Esophagus muscularis mucosa (tissue), 4 donors: Measurements from ENCODE around the gene RNH1. TPM values are rescaled to one million over a fixed set of nuclear protein-coding genes. Genes with fewer than 3 reads are reported as not detected.
A peak's percentile ranks its signal among the peaks of the same experiment; 100 is the strongest.

Source experiments
- DNase-seq: peaks from one replicate; pipeline ENCODE4 v3.0.0-alpha.2; 2017; ENCODE audit errors: extremely low spot score
- H3K27ac ChIP-seq, 4 donors: fragments of 200-600 bp; sonication (generic); replicated peaks in 1 of 4; 1 replicate in 3 of 4; 2 replicates in 1 of 4; pipeline ENCODE4 v1.5.1; 2016 to 2019; ENCODE audit warnings: mild to moderate bottlenecking in 1 of 4
- H3K27me3 ChIP-seq, 4 donors: fragments of 200-600 bp; sonication (generic); one replicate each; pipeline versions ENCODE4 v1.5.1 to v1.6.0; 2016 to 2019
- H3K36me3 ChIP-seq, 4 donors: fragments of 200-600 bp; sonication (generic); one replicate each; pipeline ENCODE4 v1.5.1; 2016 to 2019
- H3K4me1 ChIP-seq, 4 donors: fragments of 200-600 bp; sonication (generic); one replicate each; pipeline ENCODE4 v1.5.1; 2016 to 2019
- H3K4me3 ChIP-seq, 4 donors: fragments of 200-600 bp; sonication (generic); 1 replicate in 2 of 4; 2 replicates in 2 of 4; pipeline ENCODE4 v1.5.1; 2016 to 2019; ENCODE audit warnings: mild to moderate bottlenecking in 4 of 4, moderate library complexity in 1 of 4
- H3K9me3 ChIP-seq, 4 donors: fragments of 200-600 bp; sonication (generic); 1 replicate in 3 of 4; 2 replicates in 1 of 4; pipeline ENCODE4 v1.5.1; 2016 to 2019
- EP300 ChIP-seq: sonication (generic); formaldehyde crosslinking; IDR thresholded peaks from one replicate; pipeline ENCODE4 v1.6.1; 2017; ENCODE audit warnings: antibody characterized with exemption
- POLR2A ChIP-seq: fragments of 450-650 bp; IDR thresholded peaks from one replicate; pipeline ENCODE4 v1.6.1; 2017; ENCODE audit warnings: antibody characterized with exemption, moderate library complexity, mild to moderate bottlenecking, low read depth
- POLR2AphosphoS5 ChIP-seq, 2 donors: sonication (generic); formaldehyde crosslinking; IDR thresholded peaks; one replicate each; pipeline ENCODE4 v1.6.1; 2017; ENCODE audit warnings: antibody characterized with exemption in 2 of 2
- WGBS: methylation state at CpG from one replicate; pipeline ENCODE4 v1.1.5; 2018; 5-methylcytosine and 5-hydroxymethylcytosine counted together
- intact Hi-C: fragments of 100-400 bp; cut with DNase I; formaldehyde crosslinking; loops from one replicate; pipeline ENCODE4 v1.15.1; 2023
- total RNA-seq, 4 donors: library from RNA; depleted of rRNA; stranded (reverse); fragments of >200 nt; gene quantifications; one replicate each; pipeline versions ENCODE4 v1.1.0 to v1.2.1, GENCODE V29; 2016
- TF ChIP-seq, protein P1 (sequence below), 3 experiments: fragments of 200-600 bp in 2 of 3; fragments of 450-650 bp in 1 of 3; sonication (generic) in 2 of 3; IDR thresholded peaks; one replicate each; pipeline ENCODE4 v1.5.1; 2017 to 2019; ENCODE audit warnings: antibody characterized with exemption in 3 of 3, mild to moderate bottlenecking in 2 of 3, moderate library complexity in 1 of 3

Gene RNH1
- total RNA-seq, 4 donors from 2014 or later = 280 to 367 (median 334) TPM

DNA sequence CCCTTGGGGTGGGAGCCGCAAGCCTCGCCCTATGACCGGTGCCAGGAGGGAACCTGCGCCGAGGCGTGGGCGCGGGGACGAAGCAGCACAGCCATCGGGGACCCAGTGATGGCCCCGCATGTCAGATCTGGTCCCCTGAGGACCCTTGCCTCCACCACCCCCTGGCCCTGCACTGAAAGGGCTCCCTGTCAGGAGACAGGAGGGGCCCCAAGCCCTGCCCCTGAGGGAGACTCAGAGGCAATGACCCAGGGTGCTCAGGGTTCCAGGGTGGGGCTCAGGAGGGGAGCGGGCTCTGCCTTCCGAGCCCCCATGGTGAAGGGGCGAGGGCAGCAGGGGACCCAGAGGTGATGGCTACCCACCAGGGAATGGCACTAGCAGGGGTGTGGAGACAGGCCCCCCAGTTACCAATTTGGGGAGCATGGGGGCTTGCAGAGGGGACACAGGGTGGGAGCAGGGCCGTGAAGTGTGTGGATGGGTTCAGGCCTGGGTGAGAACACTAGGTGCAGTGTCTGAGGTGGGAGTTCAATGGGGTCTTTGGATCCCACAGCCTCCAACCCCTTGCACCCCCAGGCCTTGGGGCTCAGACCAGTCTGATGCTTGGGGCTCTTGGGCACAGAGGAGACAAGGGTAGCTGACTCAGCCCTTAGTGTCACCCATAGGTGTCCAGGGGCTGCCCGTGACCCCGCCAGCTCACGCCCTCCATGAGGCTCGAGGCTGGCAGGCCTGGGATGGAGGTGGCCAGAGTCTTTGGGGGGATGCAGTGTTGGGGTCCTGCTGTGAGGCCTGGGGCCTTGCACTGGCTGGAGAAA is 30.8 kb upstream of the RNH1 start:
- H3K4me1 ChIP-seq = peaks cover 29 to 45% (median 41%) of the 10 kb centered on the region in 4 donors
- H3K27me3 ChIP-seq = peaks cover 0 to 36% (median 9%) of the 10 kb centered on the region in 4 donors
- H3K36me3 ChIP-seq = peaks cover 8 to 12% (median 11%) of the 10 kb centered on the region in 4 donors
- TF ChIP-seq POLR2AphosphoS5 (IDR thresholded peaks at IDR 0.05) = no peak
- no peak for TF ChIP-seq POLR2A
- no peak for TF ChIP-seq EP300
- TF ChIP-seq, protein P1, sequence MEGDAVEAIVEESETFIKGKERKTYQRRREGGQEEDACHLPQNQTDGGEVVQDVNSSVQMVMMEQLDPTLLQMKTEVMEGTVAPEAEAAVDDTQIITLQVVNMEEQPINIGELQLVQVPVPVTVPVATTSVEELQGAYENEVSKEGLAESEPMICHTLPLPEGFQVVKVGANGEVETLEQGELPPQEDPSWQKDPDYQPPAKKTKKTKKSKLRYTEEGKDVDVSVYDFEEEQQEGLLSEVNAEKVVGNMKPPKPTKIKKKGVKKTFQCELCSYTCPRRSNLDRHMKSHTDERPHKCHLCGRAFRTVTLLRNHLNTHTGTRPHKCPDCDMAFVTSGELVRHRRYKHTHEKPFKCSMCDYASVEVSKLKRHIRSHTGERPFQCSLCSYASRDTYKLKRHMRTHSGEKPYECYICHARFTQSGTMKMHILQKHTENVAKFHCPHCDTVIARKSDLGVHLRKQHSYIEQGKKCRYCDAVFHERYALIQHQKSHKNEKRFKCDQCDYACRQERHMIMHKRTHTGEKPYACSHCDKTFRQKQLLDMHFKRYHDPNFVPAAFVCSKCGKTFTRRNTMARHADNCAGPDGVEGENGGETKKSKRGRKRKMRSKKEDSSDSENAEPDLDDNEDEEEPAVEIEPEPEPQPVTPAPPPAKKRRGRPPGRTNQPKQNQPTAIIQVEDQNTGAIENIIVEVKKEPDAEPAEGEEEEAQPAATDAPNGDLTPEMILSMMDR (IDR thresholded peaks at IDR 0.05) = no peak
- H3K9me3 ChIP-seq = no peaks in the 10 kb centered on the region
- H3K27ac ChIP-seq = no peak overlapping the region
- 98% methylated on average over 7 of the region's 19 CpGs for WGBS
- peak overlapping the region; percentile 74 to 93 (median 90) for H3K4me3 ChIP-seq
- no peak for DNase-seq
- intact Hi-C loops = no loop called here

DNA sequence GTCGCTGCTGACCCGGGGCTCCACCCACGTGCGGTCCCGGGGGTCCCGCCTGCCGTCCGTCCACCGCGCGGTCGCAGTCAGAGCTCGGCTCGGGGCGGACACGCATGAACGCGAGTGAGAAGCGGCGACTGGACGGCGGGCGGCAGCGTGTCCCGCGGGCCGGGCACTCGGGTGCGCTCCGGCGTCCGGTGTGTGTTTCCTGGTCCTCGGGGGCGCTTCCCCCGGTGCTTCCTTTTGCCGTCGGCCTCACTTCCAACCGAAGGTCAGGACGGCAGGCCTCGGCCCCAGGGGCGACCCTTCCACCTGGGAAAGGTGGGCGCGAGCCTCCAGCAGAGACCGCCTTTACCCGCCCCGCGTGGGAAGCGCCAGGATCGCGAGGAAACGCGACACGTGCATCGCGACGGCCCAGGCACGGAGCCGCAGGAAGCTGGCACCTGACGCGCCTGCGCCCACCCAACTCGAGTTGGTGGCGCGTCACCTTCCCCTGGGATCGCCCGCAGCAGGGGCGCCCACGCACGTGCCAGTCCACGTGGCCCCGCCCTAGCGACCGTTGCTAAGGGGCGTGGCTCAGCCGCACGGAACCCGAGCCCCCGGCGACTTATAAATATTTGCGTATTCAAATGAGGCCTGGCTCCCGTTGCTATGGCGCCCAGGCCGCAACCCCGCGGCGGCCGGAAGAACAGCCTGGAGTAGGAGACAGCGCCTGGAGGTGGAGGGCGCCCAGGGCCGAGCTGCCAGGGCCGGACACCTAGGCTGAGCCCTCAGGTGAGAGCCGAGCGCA is 30.0 kb upstream of the RNH1 start, which contains the start of gene LRRC56:
LRRC56 (plus strand) TSS at position 687 of the 781 bp plus-strand sequence. CDS start 3,158 bp downstream, outside the sequence.
- TF ChIP-seq, protein P1 (IDR thresholded peaks at IDR 0.05) = no peak
- peak in 1 of 2 donors; percentile 50 for TF ChIP-seq POLR2AphosphoS5 (IDR thresholded peaks at IDR 0.05)
- no peak for DNase-seq
- intact Hi-C loops = no loop called here
- Histone ChIP-seq H3K4me1 (peaks cover 30 to 47% (median 44%) of the 10 kb centered on the region in 4 donors), H3K36me3 (peaks cover 15 to 20% (median 18%) of the 10 kb centered on the region in 4 donors), H3K27me3 (peaks cover 0 to 36% (median 9%) of the 10 kb centered on the region in 4 donors), H3K4me3 (peak within 1 kb of the TSS; percentile 74 to 93 (median 90)), H3K27ac (peak within 1 kb of the TSS in 1 of 4 donors; percentile 55), H3K9me3 (no peaks in the 10 kb centered on the region)
- 6% methylated on average over 19 of the region's 93 CpGs for WGBS

DNA sequence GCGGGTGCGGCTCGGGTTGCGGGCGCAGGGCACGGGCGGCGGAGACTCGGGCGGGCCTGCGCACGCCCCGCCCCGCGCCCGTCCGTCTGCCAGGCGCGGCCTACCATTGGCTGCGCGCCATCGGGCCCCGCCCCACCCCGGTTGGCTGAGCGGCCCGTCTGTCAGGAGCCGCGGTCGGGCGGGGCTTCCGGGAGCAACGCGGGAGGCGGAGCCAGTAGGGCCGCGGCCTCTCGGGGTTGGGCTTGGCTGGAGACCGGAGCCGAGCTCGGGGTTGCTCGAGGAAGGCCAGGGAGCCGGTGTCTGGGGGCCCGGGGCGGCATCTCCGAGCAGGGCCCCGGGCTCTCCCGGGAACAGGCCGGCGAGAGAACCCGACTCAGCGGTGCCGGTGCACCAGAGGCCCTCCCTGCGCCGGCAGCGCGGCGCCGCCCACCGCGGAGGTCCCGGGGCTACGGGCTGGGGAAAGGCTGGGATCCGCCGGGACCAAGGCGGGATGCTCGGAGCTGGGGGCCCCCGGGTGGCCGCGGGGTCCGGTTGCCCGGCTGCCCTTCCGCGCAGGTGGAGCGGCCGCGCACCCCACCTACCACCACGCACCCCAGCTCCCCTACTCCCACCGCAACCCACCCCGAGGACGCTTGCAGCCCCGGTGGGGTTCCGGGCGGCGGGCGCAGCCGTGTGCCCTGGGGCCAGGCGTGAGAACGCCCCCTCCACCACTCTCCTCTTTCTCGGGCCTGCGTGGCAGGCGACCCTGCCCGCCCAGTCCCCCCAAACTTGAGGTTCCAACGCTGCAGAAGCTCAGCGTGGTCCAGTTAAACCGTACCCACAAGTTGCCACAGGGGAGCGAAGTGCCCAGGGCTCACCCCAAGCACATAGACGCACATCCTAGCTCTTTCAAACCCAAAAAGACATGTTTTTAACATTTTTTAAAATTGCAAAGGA is 28.7 kb upstream of the RNH1 start, which contains the start of gene HRAS:
HRAS (minus strand) TSS at position 58 of the 936 bp plus-strand sequence.
- H3K27me3 ChIP-seq = peaks cover 0 to 36% (median 9%) of the 10 kb centered on the region in 4 donors
- WGBS = 17% methylated on average over 12 of the region's 97 CpGs
- peak within 1 kb of the TSS; percentile 74 to 93 (median 90) for H3K4me3 ChIP-seq
- intact Hi-C loops = no loop called here
- H3K9me3 ChIP-seq = no peaks in the 10 kb centered on the region
- peaks cover 30 to 47% (median 45%) of the 10 kb centered on the region in 4 donors for H3K4me1 ChIP-seq
- TF ChIP-seq EP300 = no peak
- TF ChIP-seq, protein P1 (IDR thresholded peaks at IDR 0.05) = no peak
- peak; percentile 81 to 83 for TF ChIP-seq POLR2AphosphoS5 (IDR thresholded peaks at IDR 0.05)
- TF ChIP-seq POLR2A = no peak
- H3K27ac ChIP-seq = peak within 1 kb of the TSS; percentile 72 to 89 (median 84)
- peak; percentile 98 for DNase-seq
- H3K36me3 ChIP-seq = peaks cover 21 to 31% (median 31%) of the 10 kb centered on the region in 4 donors

DNA sequence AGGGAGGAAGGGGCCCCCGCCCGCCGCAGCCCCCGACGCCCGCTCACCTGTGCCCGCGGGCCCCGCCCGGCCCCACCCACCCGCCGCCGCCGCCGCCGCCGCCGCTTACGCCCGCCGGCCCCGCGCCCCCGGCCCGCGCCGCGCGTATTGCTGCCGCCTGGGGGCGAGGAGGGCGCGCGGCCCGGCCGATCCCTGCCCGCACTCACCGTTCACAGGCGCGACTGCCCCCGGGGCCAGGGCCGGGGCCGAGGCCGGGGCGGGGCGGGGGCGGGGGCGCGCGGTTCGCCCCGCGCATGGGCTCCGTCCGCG is 28.1 kb upstream of the RNH1 start:
- TF ChIP-seq POLR2AphosphoS5 (IDR thresholded peaks at IDR 0.05) = no peak
- TF ChIP-seq, protein P1 (IDR thresholded peaks at IDR 0.05) = no peak
- no peak for TF ChIP-seq EP300
- no peak for TF ChIP-seq POLR2A
- WGBS = no CpG with 5 or more reads among the region's 56 CpGs
- Histone ChIP-seq H3K9me3 (no peaks in the 10 kb centered on the region), H3K4me3 (peak overlapping the region; percentile 74 to 93 (median 90)), H3K4me1 (peaks cover 30 to 47% (median 45%) of the 10 kb centered on the region in 4 donors), H3K27ac (peak overlapping the region; percentile 64 to 75 (median 70)), H3K36me3 (peaks cover 21 to 35% (median 32%) of the 10 kb centered on the region in 4 donors), H3K27me3 (peaks cover 0 to 30% (median 9%) of the 10 kb centered on the region in 4 donors)
- intact Hi-C loops = no loop called here
- DNase-seq = no peak
